ENCODE results near the gene MINDY4. TPM values are rescaled to one million over a fixed set of nuclear protein-coding genes. Genes with fewer than 3 reads are reported as not detected.

Gene MINDY4
- total and polyA plus RNA-seq, 2 of the 4 experiments (the other 2 are of a cell fraction): 1.8 to 3.6 TPM

DNA sequence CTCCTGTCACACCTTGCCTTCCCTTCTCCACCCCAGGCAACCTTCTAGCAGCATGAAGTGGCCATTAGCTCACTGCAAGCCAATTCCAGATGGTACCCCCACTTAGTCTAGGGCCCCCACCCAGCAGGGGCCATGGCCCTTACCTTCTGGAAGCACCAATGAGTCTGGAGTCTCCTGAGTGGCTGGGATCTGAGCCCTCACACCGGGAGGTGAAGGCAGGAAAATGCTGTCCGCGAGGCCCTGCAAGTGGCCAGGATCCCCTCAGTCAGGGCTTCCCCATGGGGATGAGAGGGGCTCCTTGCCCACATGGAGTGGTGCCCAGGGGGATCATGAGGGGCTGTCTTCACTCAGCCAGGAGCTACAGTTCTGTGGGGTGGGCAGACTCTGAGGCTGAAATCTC is 145.0 kb downstream of the MINDY4 start:
- Histone ChIP-seq H2BK15ac (ENCODE audit: low read depth, low read length) (no peak overlapping the region), H3K36me3 (ENCODE audit: control insufficient read depth, insufficient read depth, low read length) (no peaks in the 10 kb centered on the region), H4K8ac (ENCODE audit: low read depth in 2 of 2, low read length in 2 of 2) (no peak overlapping the region), H4K91ac (ENCODE audit: insufficient read depth, low read depth, low read length) (peak overlapping the region; percentile 34; the same call in 1 of the 2 replicates), H3K27me3 (ENCODE audit: control insufficient read depth, insufficient read depth, low read length) (no peaks in the 10 kb centered on the region), H2BK120ac (ENCODE audit: low read depth, low read length) (no peak overlapping the region), H2AFZ (replicated peaks; ENCODE audit: low read length, poor library complexity) (no peak overlapping the region), H3K56ac (ENCODE audit: extremely low read depth, insufficient read depth, low read length) (no peak overlapping the region), H3K4me3 (ENCODE audit: insufficient read depth, low read depth, low read length) (no peak overlapping the region), H3K27ac (ENCODE audit: insufficient read depth, low read length) (no peak overlapping the region), H3K4ac (ENCODE audit: low read depth, low read length) (no peak overlapping the region), H3K9me3 (ENCODE audit: control insufficient read depth, insufficient read depth, low read length) (no peaks in the 10 kb centered on the region), H3K23ac (ENCODE audit: low read depth, low read length) (no peak overlapping the region), H3K14ac (replicated peaks; ENCODE audit: low read depth, low read length) (no peak overlapping the region), H4K5ac (ENCODE audit: low read depth, low read length) (no peak overlapping the region), H3K79me1 (ENCODE audit: low read depth in 1 of 2, low read length in 2 of 2) (no peaks in the 10 kb centered on the region), H3K18ac (ENCODE audit: low read depth, low read length) (no peak overlapping the region), H3K9me1 (ENCODE audit: insufficient read depth, low read length) (peaks cover 8% of the 10 kb centered on the region; the same call in 1 of the 2 replicates), H3K4me2 (ENCODE audit: low read depth, low read length) (no peak overlapping the region), H4K20me1 (ENCODE audit: insufficient read depth, low read length) (no peaks in the 10 kb centered on the region), H2AK9ac (replicated peaks; ENCODE audit: low read depth, low read length, poor library complexity) (peak overlapping the region; percentile 46), H2BK5ac (ENCODE audit: low read depth, low read length, poor library complexity, severe bottlenecking) (no peak overlapping the region), H3K9ac (ENCODE audit: low read depth, low read length) (no peak overlapping the region), H2AK5ac (ENCODE audit: low read depth, low read length) (no peak overlapping the region), H2BK20ac (ENCODE audit: low read depth, low read length) (no peak overlapping the region), H3K4me1 (ENCODE audit: control insufficient read depth, insufficient read depth, low read length) (peaks cover 6% of the 10 kb centered on the region)
- CTCF ChIA-PET: interaction anchor here (1.1 kb wide), 1 partner anchor 22 kb away, joined by 3 read pairs; no protein-coding TSS in a partner anchor
- in situ Hi-C loops (cut with MboI; ENCODE audit: low sequenced_read_pairs): no loop called here
- dilution Hi-C loops (cut with HindIII; ENCODE audit: low sequenced_read_pairs, unreplicated experiment): no loop called here
- no CpG with 5 or more reads among the region's 3 CpGs for WGBS, 2 experiments (ENCODE audit: extremely low coverage in 2 of 2, insufficient read length in 1 of 2)
- POLR2A ChIA-PET (ENCODE audit: unreplicated experiment): no interaction called here
- no TSS peak for BruUV-seq (replicated peaks)
- ATAC-seq (ENCODE audit: low read depth): no peak
- intact Hi-C loops (cut with micrococcal nuclease): no loop called here
- DNase-seq: no peak
- TF ChIP-seq RCOR1 (IDR thresholded peaks at IDR 0.05; ENCODE audit: insufficient replicate concordance, low read length): no peak

All from IMR-90 (cell line).